Measurements from ENCODE around the gene SUFU. TPM values are rescaled to one million over a fixed set of nuclear protein-coding genes. Genes with fewer than 3 reads are reported as not detected.

SUFU gene
- total and polyA plus RNA-seq, 2 donors (not counting 1 experiment from before 2014, with no cell fraction given), result 4.8 to 13.3 TPM

GRCh38 chr10:102635377-102635776 lies 131.6 kb downstream of the SUFU start:
- WGBS (ENCODE audit: insufficient coverage), result 33% methylated on average over 1 of the region's 4 CpGs
- POLR2A ChIA-PET, result interaction anchor here (1.5 kb wide), 1 partner anchor 10 kb away, joined by 6 read pairs; no protein-coding TSS in a partner anchor
- CTCF ChIA-PET, result no interaction called here
- peaks cover 0 to 3% of the 10 kb centered on the region in 2 experiments for H3K36me3 ChIP-seq (replicated peaks in 1 of 2; ENCODE audit: control extremely low read depth in 1 of 2, control insufficient read depth in 1 of 2, extremely low read depth in 1 of 2, insufficient read depth in 2 of 2, low read length in 1 of 2)
- peak overlapping the region; percentile 83 for H3K27ac Mint-ChIP-seq
- H3K4me2 ChIP-seq (replicated peaks; ENCODE audit: low read depth, low read length, poor library complexity, severe bottlenecking), result peak overlapping the region; percentile 47
- H3K9ac ChIP-seq (ENCODE audit: low read length), result no peak overlapping the region
- H3K4me1 ChIP-seq (ENCODE audit: control insufficient read depth in 2 of 2, insufficient read depth in 2 of 2, low read length in 2 of 2), result peaks cover 10 to 16% of the 10 kb centered on the region in 2 donors
- no peak for TF ChIP-seq EZH2 (IDR thresholded peaks at IDR 0.05; ENCODE audit: borderline replicate concordance, insufficient read depth, low read depth, low read length, poor library complexity, severe bottlenecking)
- TF ChIP-seq, protein P1, sequence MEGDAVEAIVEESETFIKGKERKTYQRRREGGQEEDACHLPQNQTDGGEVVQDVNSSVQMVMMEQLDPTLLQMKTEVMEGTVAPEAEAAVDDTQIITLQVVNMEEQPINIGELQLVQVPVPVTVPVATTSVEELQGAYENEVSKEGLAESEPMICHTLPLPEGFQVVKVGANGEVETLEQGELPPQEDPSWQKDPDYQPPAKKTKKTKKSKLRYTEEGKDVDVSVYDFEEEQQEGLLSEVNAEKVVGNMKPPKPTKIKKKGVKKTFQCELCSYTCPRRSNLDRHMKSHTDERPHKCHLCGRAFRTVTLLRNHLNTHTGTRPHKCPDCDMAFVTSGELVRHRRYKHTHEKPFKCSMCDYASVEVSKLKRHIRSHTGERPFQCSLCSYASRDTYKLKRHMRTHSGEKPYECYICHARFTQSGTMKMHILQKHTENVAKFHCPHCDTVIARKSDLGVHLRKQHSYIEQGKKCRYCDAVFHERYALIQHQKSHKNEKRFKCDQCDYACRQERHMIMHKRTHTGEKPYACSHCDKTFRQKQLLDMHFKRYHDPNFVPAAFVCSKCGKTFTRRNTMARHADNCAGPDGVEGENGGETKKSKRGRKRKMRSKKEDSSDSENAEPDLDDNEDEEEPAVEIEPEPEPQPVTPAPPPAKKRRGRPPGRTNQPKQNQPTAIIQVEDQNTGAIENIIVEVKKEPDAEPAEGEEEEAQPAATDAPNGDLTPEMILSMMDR (IDR thresholded peaks at IDR 0.05), result no peak
- H3K4me3 Mint-ChIP-seq, result no peak overlapping the region
- no peaks in the 10 kb centered on the region for H3K27me3 Mint-ChIP-seq
- H3K27ac ChIP-seq (ENCODE audit: low read length in 2 of 2), result peak overlapping the region; percentile 41 to 54
- peak; percentile 59 for DNase-seq
- ATAC-seq (ENCODE audit: low read depth), result peak; percentile 67
- no peaks in the 10 kb centered on the region for H4K20me1 ChIP-seq (ENCODE audit: control insufficient read depth, insufficient read depth, low read length, poor library complexity, severe bottlenecking)
- no peaks in the 10 kb centered on the region for H3K9me3 Mint-ChIP-seq (ENCODE audit: insufficient read depth)
- no peaks in the 10 kb centered on the region for H3K79me2 ChIP-seq (ENCODE audit: control insufficient read depth, insufficient read depth, low read length)
- H3K4me1 Mint-ChIP-seq, result peaks cover 12% of the 10 kb centered on the region
- H2AFZ ChIP-seq (ENCODE audit: insufficient read depth, low read depth, low read length, poor library complexity, severe bottlenecking), result peak overlapping the region; percentile 33
- no peaks in the 10 kb centered on the region for H3K9me3 ChIP-seq (ENCODE audit: control extremely low read depth in 1 of 3, control insufficient read depth in 2 of 3, insufficient read depth in 1 of 3, low read length in 2 of 3)
- no peak overlapping the region for H3K4me3 ChIP-seq (ENCODE audit: control extremely low read depth in 1 of 5, extremely low read depth in 1 of 5, insufficient read depth in 1 of 5, low read depth in 2 of 5, low read length in 4 of 5)
- no peaks in the 10 kb centered on the region for H3K27me3 ChIP-seq (replicated peaks in 1 of 4; ENCODE audit: control extremely low read depth in 1 of 4, control insufficient read depth in 3 of 4, insufficient read depth in 4 of 4, low read length in 3 of 4)
- intact Hi-C loops (cut with micrococcal nuclease), result no loop called here

DNA sequence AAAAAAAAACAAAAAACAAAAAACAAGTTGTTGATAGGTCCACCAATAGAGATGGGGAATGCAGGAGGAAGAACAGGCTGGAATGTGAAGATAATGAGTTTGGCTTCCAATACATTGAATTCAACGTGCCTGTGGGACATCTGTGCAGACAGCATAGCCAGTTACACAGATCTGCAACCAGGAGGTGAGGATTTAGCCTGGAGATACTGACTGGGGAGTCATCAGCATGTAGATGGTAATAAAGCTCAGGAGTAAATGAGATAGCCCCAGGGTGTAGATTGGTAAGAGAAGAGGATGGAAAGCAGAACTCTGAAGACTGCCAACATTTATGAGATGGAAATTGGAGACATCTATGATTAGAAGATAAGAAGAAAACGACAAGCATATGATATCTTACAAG lies 135.8 kb downstream of the SUFU start:
- H3K4me3 ChIP-seq (ENCODE audit: control extremely low read depth in 1 of 5, extremely low read depth in 1 of 5, insufficient read depth in 1 of 5, low read depth in 2 of 5, low read length in 4 of 5), result no peak overlapping the region
- DNase-seq (no peak), ATAC-seq (ENCODE audit: low read depth) (no peak)
- peaks cover 18% of the 10 kb centered on the region for H3K4me1 Mint-ChIP-seq
- H3K27ac Mint-ChIP-seq, result no peak overlapping the region
- H3K36me3 ChIP-seq (replicated peaks in 1 of 2; ENCODE audit: control extremely low read depth in 1 of 2, control insufficient read depth in 1 of 2, extremely low read depth in 1 of 2, insufficient read depth in 2 of 2, low read length in 1 of 2), result no peaks in the 10 kb centered on the region
- no peak overlapping the region for H3K9ac ChIP-seq (ENCODE audit: low read length)
- CTCF ChIA-PET, result interaction anchor here (1.6 kb wide), 1 partner anchor 39 kb away, joined by 3 read pairs; no protein-coding TSS in a partner anchor
- H3K79me2 ChIP-seq (ENCODE audit: control insufficient read depth, insufficient read depth, low read length), result peaks cover 4% of the 10 kb centered on the region
- no peaks in the 10 kb centered on the region for H3K9me3 Mint-ChIP-seq (ENCODE audit: insufficient read depth)
- H4K20me1 ChIP-seq (ENCODE audit: control insufficient read depth, insufficient read depth, low read length, poor library complexity, severe bottlenecking), result peaks cover 3% of the 10 kb centered on the region
- no peak overlapping the region for H3K4me2 ChIP-seq (replicated peaks; ENCODE audit: low read depth, low read length, poor library complexity, severe bottlenecking)
- H2AFZ ChIP-seq (ENCODE audit: insufficient read depth, low read depth, low read length, poor library complexity, severe bottlenecking), result no peak overlapping the region
- no peak for TF ChIP-seq EZH2 (IDR thresholded peaks at IDR 0.05; ENCODE audit: borderline replicate concordance, insufficient read depth, low read depth, low read length, poor library complexity, severe bottlenecking)
- TF ChIP-seq, protein P1 (IDR thresholded peaks at IDR 0.05), result no peak
- 92% methylated on average over 2 of the region's 2 CpGs for whole genome bisulfite sequencing (ENCODE audit: insufficient coverage)
- POLR2A ChIA-PET, result no interaction called here
- no peak overlapping the region for H3K4me3 Mint-ChIP-seq
- H3K9me3 ChIP-seq (ENCODE audit: control extremely low read depth in 1 of 3, control insufficient read depth in 2 of 3, insufficient read depth in 1 of 3, low read length in 2 of 3), result no peaks in the 10 kb centered on the region
- H3K27me3 Mint-ChIP-seq, result no peaks in the 10 kb centered on the region
- no peaks in the 10 kb centered on the region for H3K27me3 ChIP-seq (replicated peaks in 1 of 4; ENCODE audit: control extremely low read depth in 1 of 4, control insufficient read depth in 3 of 4, insufficient read depth in 4 of 4, low read length in 3 of 4)
- no peak overlapping the region for H3K27ac ChIP-seq (ENCODE audit: low read length in 2 of 2)
- intact Hi-C loops (cut with micrococcal nuclease), result no loop called here
- H3K4me1 ChIP-seq (ENCODE audit: control insufficient read depth in 2 of 2, insufficient read depth in 2 of 2, low read length in 2 of 2), result peaks cover 10 to 18% of the 10 kb centered on the region in 2 donors

Measured in B cell (primary cell).